CD4-positive, alpha-beta T cell treated with Interleukin-4 for 4 hours (primary cell): ENCODE measurements around the gene PDE5A.
A peak's percentile ranks its signal among the peaks of the same experiment; 100 is the strongest.
"Not testable (repeated sequence)": the region's sequence is repeated elsewhere in the genome, so short reads cannot be mapped to it uniquely, and the experiment has no call there.

Source experiments
- DNase-seq: peaks from one replicate; pipeline ENCODE4 v3.0.0-alpha.2; 2020

The PDE5A gene

DNA sequence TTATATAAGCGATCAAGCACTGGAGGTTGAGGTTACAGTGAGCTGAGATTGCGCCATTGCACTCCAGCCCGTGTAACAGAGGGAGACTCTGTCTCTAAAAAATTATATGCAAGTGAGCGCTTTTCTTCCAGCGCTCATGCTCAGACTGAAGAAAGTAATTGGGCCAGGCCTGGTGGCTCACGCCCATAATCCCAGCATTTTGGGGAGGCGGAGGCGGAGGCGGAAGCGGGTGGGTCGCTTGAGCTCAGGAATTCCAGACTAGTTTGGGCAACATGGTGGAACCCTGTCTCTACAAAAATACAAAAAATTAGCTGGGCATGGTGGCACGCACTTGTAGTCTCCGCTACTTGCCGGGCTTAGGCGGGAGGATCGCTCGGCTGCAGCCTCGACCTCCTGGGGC, 172.9 kb downstream of the PDE5A start:
- not testable (repeated sequence) for DNase-seq

DNA sequence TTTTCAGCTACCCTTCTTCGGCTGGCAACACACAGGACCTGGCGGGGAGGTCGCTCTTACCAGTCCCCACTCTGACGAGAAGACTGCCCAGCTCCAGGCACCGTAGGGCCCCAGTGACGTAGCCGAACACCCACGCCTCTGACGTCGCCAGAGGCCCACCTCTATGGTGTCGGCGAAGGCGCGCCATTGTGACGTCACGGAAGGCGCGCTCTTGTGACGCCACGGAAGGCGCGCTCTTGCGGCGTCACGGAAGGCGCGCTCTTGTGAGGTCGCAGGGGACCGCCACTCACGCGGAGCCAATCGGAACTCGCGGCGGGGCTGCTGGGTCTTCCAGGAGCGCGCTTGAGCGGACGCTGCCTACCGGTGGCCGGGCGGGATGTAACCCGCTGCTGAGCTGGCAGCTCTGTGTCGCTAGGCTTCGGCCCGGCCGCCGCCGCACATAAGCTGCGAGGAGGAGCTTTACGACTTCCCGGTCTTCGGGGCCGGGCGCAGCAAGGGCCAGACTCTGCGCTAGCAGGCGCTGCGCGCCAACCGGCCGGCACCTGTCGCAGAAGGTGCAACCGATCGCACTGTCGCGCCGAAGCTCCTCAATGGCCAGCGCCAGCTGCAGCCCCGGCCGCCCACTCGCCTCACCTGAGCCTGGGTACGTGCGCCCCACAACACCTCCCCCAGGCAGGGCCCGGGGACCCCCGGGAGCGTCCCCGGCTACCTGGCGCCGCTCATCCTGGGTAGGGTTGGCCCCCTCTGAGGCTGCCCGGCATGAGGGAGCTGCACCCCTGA, 173.9 kb downstream of the PDE5A start:
- DNase-seq = peak; percentile 97

DNA sequence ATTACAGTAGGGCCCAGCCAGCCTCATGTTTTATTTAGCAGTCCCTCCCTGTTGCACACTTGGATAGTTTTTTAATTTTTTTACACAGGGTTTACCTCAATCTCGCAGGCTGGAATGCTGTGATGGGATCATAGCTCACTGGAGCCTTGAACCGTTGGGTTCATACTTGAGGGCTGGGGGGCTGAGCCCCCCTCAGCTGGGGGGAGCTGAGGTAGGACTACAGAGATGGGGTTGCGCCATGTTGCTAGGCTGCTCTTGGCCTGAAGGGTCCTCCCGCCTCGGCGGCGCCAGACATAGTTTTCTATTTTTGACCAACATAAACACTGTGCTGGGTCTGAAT, 174.5 kb downstream of the PDE5A start:
- not testable (repeated sequence) for DNase-seq

DNA sequence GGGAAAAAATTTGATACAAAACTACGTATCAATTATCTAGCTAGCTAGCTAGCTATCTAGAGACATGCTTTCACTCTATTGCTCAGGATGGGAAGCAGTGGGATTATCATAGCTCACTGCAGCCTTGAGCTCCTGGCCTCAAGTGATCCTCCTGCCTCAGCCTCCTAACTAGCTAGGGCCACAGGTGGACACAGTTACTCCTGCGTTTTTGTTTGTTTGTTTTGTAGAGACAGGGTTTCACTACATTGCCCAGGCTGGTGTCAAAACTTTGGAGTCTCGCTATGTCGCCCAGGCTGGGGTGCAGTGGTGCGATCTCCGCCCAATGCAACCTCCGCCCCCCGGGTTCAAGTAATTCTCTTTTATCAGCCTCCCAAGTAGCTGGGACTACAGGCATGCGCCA, 175.3 kb downstream of the PDE5A start:
- not testable (repeated sequence) for DNase-seq

DNA sequence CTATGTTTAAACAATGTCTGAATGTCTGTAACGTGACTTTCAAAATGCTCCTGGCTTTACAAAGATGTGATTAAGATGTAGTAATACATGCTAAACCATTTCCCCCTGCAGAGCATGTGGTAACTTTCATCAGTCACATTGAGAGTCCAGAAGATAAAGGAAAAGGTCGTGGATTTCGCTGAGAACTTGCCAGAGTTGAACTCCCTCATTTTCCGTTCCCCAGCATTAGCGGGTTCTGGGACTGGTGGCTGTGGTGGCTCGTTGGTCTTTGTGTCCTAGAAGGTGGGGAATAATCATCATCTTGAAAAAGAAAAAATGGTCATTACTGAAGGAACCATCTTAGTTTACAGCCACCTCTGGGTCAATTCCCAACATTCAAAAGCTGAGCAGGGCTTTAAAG, 178.8 kb downstream of the PDE5A start:
- DNase-seq = not testable (repeated sequence)
